ENCODE results near the gene NIPSNAP3A. TPM values are rescaled to one million over a fixed set of nuclear protein-coding genes. Genes with fewer than 3 reads are reported as not detected.

NIPSNAP3A gene
- polyA plus RNA-seq, 3 donors: 26.9 to 103 (median 97.8) TPM

GRCh38 chr9:104769655-104770054 is 22.2 kb downstream of the NIPSNAP3A start:
- peak overlapping the region in 6 of 7 donors; percentile 67 to 90 (median 79) for H3K27ac Mint-ChIP-seq
- peak in 1 of 3 donors; percentile 40 for DNase-seq
- no peak overlapping the region for H3K4me3 Mint-ChIP-seq
- Histone ChIP-seq H3K27ac (ENCODE audit: low read depth in 1 of 2, low read length in 2 of 2) (peak overlapping the region in 1 of 2 donors; percentile 60), H3K79me2 (ENCODE audit: insufficient read depth, low read length) (no peaks in the 10 kb centered on the region), H3K4me1 (ENCODE audit: control insufficient read depth in 1 of 2, insufficient read depth in 2 of 2, low read length in 2 of 2) (peaks cover 30 to 48% of the 10 kb centered on the region in 2 donors), H3K9me3 (replicated peaks in 1 of 2; ENCODE audit: control insufficient read depth in 1 of 2, insufficient read depth in 1 of 2, low read length in 2 of 2) (no peaks in the 10 kb centered on the region), H3K27me3 (ENCODE audit: control insufficient read depth in 2 of 2, insufficient read depth in 2 of 2, low read length in 2 of 2) (no peaks in the 10 kb centered on the region), H3K4me3 (replicated peaks in 1 of 3; ENCODE audit: low read depth in 2 of 3, low read length in 3 of 3) (peak overlapping the region in 1 of 3 experiments; percentile 5), H3K36me3 (replicated peaks in 1 of 2; ENCODE audit: control insufficient read depth in 1 of 2, insufficient read depth in 2 of 2, low read length in 2 of 2) (no peaks in the 10 kb centered on the region), H3K4me2 (replicated peaks; ENCODE audit: extremely low read depth, low read length, poor library complexity, severe bottlenecking) (peak overlapping the region; percentile 26), H4K20me1 (ENCODE audit: insufficient read depth, low read length) (no peaks in the 10 kb centered on the region), H2AFZ (ENCODE audit: insufficient read depth, low read depth, low read length, poor library complexity, severe bottlenecking) (no peak overlapping the region), H3K9ac (ENCODE audit: insufficient read depth, low read length, poor library complexity, severe bottlenecking) (no peak overlapping the region)
- peaks cover 0 to 2% of the 10 kb centered on the region in 2 donors for H3K36me3 Mint-ChIP-seq
- peaks cover 44% of the 10 kb centered on the region for H3K4me1 Mint-ChIP-seq
- no CpG with 5 or more reads among the region's 2 CpGs for WGBS (ENCODE audit: insufficient coverage)
- peaks cover 0 to 2% (median 0%) of the 10 kb centered on the region in 7 donors for H3K9me3 Mint-ChIP-seq
- no peak for TF ChIP-seq CTCF (IDR thresholded peaks at IDR 0.05)
- no peaks in the 10 kb centered on the region for H3K27me3 Mint-ChIP-seq (ENCODE audit: low read depth in 3 of 3)
- intact Hi-C loops (cut with micrococcal nuclease): no loop called here

- no peaks in the 10 kb centered on the region for H3K9me3 ChIP-seq (replicated peaks in 1 of 2; ENCODE audit: control insufficient read depth in 1 of 2, insufficient read depth in 1 of 2, low read length in 2 of 2)
- H3K36me3 Mint-ChIP-seq: peaks cover 0 to 2% of the 10 kb centered on the region in 2 donors
- H3K27me3 Mint-ChIP-seq (ENCODE audit: low read depth in 3 of 3): no peaks in the 10 kb centered on the region
- no peaks in the 10 kb centered on the region for H3K27me3 ChIP-seq (ENCODE audit: control insufficient read depth in 2 of 2, insufficient read depth in 2 of 2, low read length in 2 of 2)
- peaks cover 29% of the 10 kb centered on the region for H3K4me1 Mint-ChIP-seq
- no peak overlapping the region for H3K4me2 ChIP-seq (replicated peaks; ENCODE audit: extremely low read depth, low read length, poor library complexity, severe bottlenecking)
- H3K27ac Mint-ChIP-seq: peak overlapping the region in 5 of 7 donors; percentile 7 to 40 (median 8)
- no peak overlapping the region for H3K27ac ChIP-seq (ENCODE audit: low read depth in 1 of 2, low read length in 2 of 2)
- no peaks in the 10 kb centered on the region for H4K20me1 ChIP-seq (ENCODE audit: insufficient read depth, low read length)
- H3K79me2 ChIP-seq (ENCODE audit: insufficient read depth, low read length): no peaks in the 10 kb centered on the region
- TF ChIP-seq CTCF (IDR thresholded peaks at IDR 0.05): no peak
- no peaks in the 10 kb centered on the region for H3K36me3 ChIP-seq (replicated peaks in 1 of 2; ENCODE audit: control insufficient read depth in 1 of 2, insufficient read depth in 2 of 2, low read length in 2 of 2)
- H3K4me3 Mint-ChIP-seq: no peak overlapping the region
- H3K9me3 Mint-ChIP-seq: peaks cover 0 to 2% (median 0%) of the 10 kb centered on the region in 7 donors
- DNase-seq: no peak
- intact Hi-C loops (cut with micrococcal nuclease): no loop called here
- H3K4me3 ChIP-seq (replicated peaks in 1 of 3; ENCODE audit: low read depth in 2 of 3, low read length in 3 of 3): no peak overlapping the region
- 0% methylated on average over 1 of the region's 5 CpGs for WGBS (ENCODE audit: insufficient coverage)
- no peak overlapping the region for H2AFZ ChIP-seq (ENCODE audit: insufficient read depth, low read depth, low read length, poor library complexity, severe bottlenecking)
- H3K9ac ChIP-seq (ENCODE audit: insufficient read depth, low read length, poor library complexity, severe bottlenecking): no peak overlapping the region
- peaks cover 42 to 63% of the 10 kb centered on the region in 2 donors for H3K4me1 ChIP-seq (ENCODE audit: control insufficient read depth in 1 of 2, insufficient read depth in 2 of 2, low read length in 2 of 2)
Measured at GRCh38 chr9:104772714-104773510, 25.4 kb downstream of the NIPSNAP3A start.

Measured in CD14-positive monocyte (primary cell).